H9 (cell line): ENCODE results near the gene IL10. TPM values are rescaled to one million over a fixed set of nuclear protein-coding genes. Genes with fewer than 3 reads are reported as not detected.

Source experiments
- DNase-seq: peaks from one replicate; pipeline ENCODE4 v3.0.0-alpha.2; 2017
- H2AFZ ChIP-seq: one replicate; pipeline ENCODE4 v1.6.1; 2013; ENCODE audit warnings: mild to moderate bottlenecking, low read length, control low read depth, moderate library complexity
- H2AK5ac ChIP-seq: 2 replicates; pipeline ENCODE4 v1.6.1; 2013; ENCODE audit warnings: low read length, control low read depth, mixed read lengths; ENCODE audit not compliant: insufficient read length
- H2BK120ac ChIP-seq: one replicate; pipeline ENCODE4 v1.6.1; 2013; ENCODE audit warnings: low read depth, mild to moderate bottlenecking, low read length, control low read depth, inconsistent platforms; ENCODE audit not compliant: poor library complexity, severe bottlenecking
- H2BK12ac ChIP-seq: 2 replicates; pipeline ENCODE4 v1.6.1; 2013; ENCODE audit warnings: low read length, control low read depth, mixed read lengths, low read depth; ENCODE audit not compliant: insufficient read length
- H2BK15ac ChIP-seq: 2 replicates; pipeline ENCODE4 v1.6.1; 2013; ENCODE audit warnings: low read depth, low read length, control low read depth
- H2BK20ac ChIP-seq: one replicate; pipeline ENCODE4 v1.6.1; 2013; ENCODE audit warnings: low read depth, mild to moderate bottlenecking, low read length, control low read depth, inconsistent platforms; ENCODE audit not compliant: poor library complexity, severe bottlenecking
- H2BK5ac ChIP-seq: 2 replicates; pipeline ENCODE4 v1.6.1; 2013; ENCODE audit warnings: low read length, control low read depth, mixed read lengths; ENCODE audit not compliant: insufficient read length
- H3K14ac ChIP-seq: 2 replicates; pipeline ENCODE4 v1.6.1; 2013; ENCODE audit warnings: low read length, control low read depth; ENCODE audit not compliant: insufficient read depth
- H3K18ac ChIP-seq: 2 replicates; pipeline ENCODE4 v1.6.1; 2013; ENCODE audit warnings: low read depth, mild to moderate bottlenecking, mixed read lengths, low read length, control low read depth; ENCODE audit not compliant: insufficient read length
- H3K23ac ChIP-seq: 2 replicates; pipeline ENCODE4 v1.6.1; 2013; ENCODE audit warnings: low read length, control low read depth, mixed read lengths, low read depth; ENCODE audit not compliant: insufficient read length
- H3K23me2 ChIP-seq: 2 replicates; pipeline ENCODE4 v1.6.1; 2013; ENCODE audit warnings: low read depth, mild to moderate bottlenecking, mixed read lengths, low read length, control low read depth; ENCODE audit not compliant: insufficient read length, poor library complexity, severe bottlenecking
- H3K27ac ChIP-seq: 2 replicates; pipeline ENCODE4 v1.5.1; 2013; ENCODE audit warnings: low read length, control low read depth, mixed read lengths, low read depth; ENCODE audit not compliant: insufficient read length
- H3K27me3 ChIP-seq: 2 replicates; pipeline ENCODE4 v1.6.1; 2013; ENCODE audit warnings: low read length, control low read depth, inconsistent platforms; ENCODE audit not compliant: insufficient read depth
- H3K4ac ChIP-seq: 2 replicates; pipeline ENCODE4 v1.6.1; 2013; ENCODE audit warnings: low read depth, mild to moderate bottlenecking, control low read depth, inconsistent platforms, low read length, moderate library complexity
- H3K4me1 ChIP-seq: 2 replicates; pipeline ENCODE4 v1.6.1; 2013; ENCODE audit warnings: low read length, control low read depth, inconsistent platforms; ENCODE audit not compliant: insufficient read depth
- H3K4me2 ChIP-seq: 2 replicates; pipeline ENCODE4 v1.6.1; 2013; ENCODE audit warnings: low read length, control low read depth, mixed read lengths; ENCODE audit not compliant: insufficient read length, insufficient read depth
- H3K56ac ChIP-seq: 2 replicates; pipeline ENCODE4 v1.6.1; 2013; ENCODE audit warnings: low read depth, mild to moderate bottlenecking, mixed read lengths, low read length, control low read depth; ENCODE audit not compliant: insufficient read length
- H3K79me1 ChIP-seq: 2 replicates; pipeline ENCODE4 v1.6.1; 2013; ENCODE audit warnings: low read depth, mild to moderate bottlenecking, moderate library complexity, low read length, control low read depth, inconsistent platforms; ENCODE audit not compliant: insufficient read depth, poor library complexity, severe bottlenecking
- H3K79me2 ChIP-seq: 2 replicates; pipeline ENCODE4 v1.6.1; 2013; ENCODE audit warnings: low read length, control low read depth, inconsistent platforms; ENCODE audit not compliant: insufficient read depth
- H3K9ac ChIP-seq: 2 replicates; pipeline ENCODE4 v1.6.1; 2013; ENCODE audit warnings: low read length, control low read depth, mixed read lengths; ENCODE audit not compliant: insufficient read length; ENCODE audit errors: extremely low read depth
- H3K9me3 ChIP-seq: one replicate; pipeline ENCODE4 v1.6.1; 2013; ENCODE audit warnings: low read depth, low read length, inconsistent platforms; ENCODE audit not compliant: control insufficient read depth
- H3T11ph ChIP-seq: one replicate; pipeline ENCODE4 v1.6.1; 2013; ENCODE audit warnings: mild to moderate bottlenecking, low read length, control low read depth, inconsistent platforms
- H4K20me1 ChIP-seq: one replicate; pipeline ENCODE4 v1.6.1; 2013; ENCODE audit not compliant: control insufficient read depth, insufficient read length, insufficient read depth
- H4K5ac ChIP-seq: 2 replicates; pipeline ENCODE4 v1.6.1; 2013; ENCODE audit warnings: low read depth, mild to moderate bottlenecking, mixed read lengths, low read length, control low read depth; ENCODE audit not compliant: insufficient read length
- H4K8ac ChIP-seq: replicated peaks from 2 replicates; pipeline ENCODE4 v1.6.1; 2013; ENCODE audit warnings: low read length, control low read depth, mixed read lengths, low read depth; ENCODE audit not compliant: insufficient read length
- H4K91ac ChIP-seq: 2 replicates; pipeline ENCODE4 v1.6.1; 2013; ENCODE audit warnings: low read depth, mild to moderate bottlenecking, moderate library complexity, mixed read lengths, low read length, control low read depth; ENCODE audit not compliant: insufficient read length
- H3K27ac Mint-ChIP-seq, 3 experiments: 2 replicates in 2 of 3; 3 replicates in 1 of 3; pipeline ENCODE4 v1.8.0; 2020 to 2021; ENCODE audit warnings: mixed read lengths in 3 of 3, mild to moderate bottlenecking in 1 of 3, moderate library complexity in 1 of 3
- H3K27me3 Mint-ChIP-seq: 2 replicates; pipeline ENCODE4 v1.8.0; 2021; ENCODE audit warnings: low read depth, mild to moderate bottlenecking, moderate library complexity, mixed read lengths
- H3K36me3 Mint-ChIP-seq, 3 experiments: 2 replicates in 2 of 3; 3 replicates in 1 of 3; pipeline ENCODE4 v1.8.0; 2020 to 2021; ENCODE audit warnings: low read depth in 3 of 3, mixed read lengths in 3 of 3; ENCODE audit not compliant: insufficient read depth in 1 of 3
- H3K4me1 Mint-ChIP-seq, 2 experiments: 2 replicates each; pipeline ENCODE4 v1.8.0; 2020; ENCODE audit warnings: mixed read lengths in 2 of 2
- H3K4me3 Mint-ChIP-seq, 2 experiments: 2 replicates in 1 of 2; 3 replicates in 1 of 2; pipeline ENCODE4 v1.8.0; 2020 to 2021; ENCODE audit warnings: mild to moderate bottlenecking in 2 of 2, mixed read lengths in 2 of 2, moderate library complexity in 1 of 2
- H3K9me3 Mint-ChIP-seq, 2 experiments: 2 replicates in 1 of 2; 3 replicates in 1 of 2; pipeline ENCODE4 v1.8.0; 2020; ENCODE audit warnings: mild to moderate bottlenecking in 2 of 2, mixed read lengths in 2 of 2, moderate library complexity in 1 of 2
- CTCF ChIP-seq: fragments of 200-600 bp; sonication (generic); conservative IDR thresholded peaks from 3 replicates; pipeline ENCODE4 v1.8.0; 2021; ENCODE audit warnings: antibody characterized with exemption, mild to moderate bottlenecking
- WGBS: extraction: QIAGEN DNeasy Blood & Tissue Kit; methylation state at CpG from one replicate; pipeline ENCODE4 v1.1.7; 2013; ENCODE audit warnings: missing lambda C conversion rate, low lambda C conversion rate, mixed read lengths; ENCODE audit not compliant: insufficient read length; ENCODE audit errors: extremely low coverage; 5-methylcytosine and 5-hydroxymethylcytosine counted together
- total RNA-seq: library from RNA; stranded (reverse); gene quantifications from 2 replicates; pipeline ENCODE4 v1.2.1, GENCODE V29; 2021

The IL10 gene
- total RNA-seq, 1 experiment from 2014 or later: not detected

GRCh38 chr1:206728697-206728987, 43.7 kb downstream of the IL10 start:
- Histone ChIP-seq H3K23ac (no peak overlapping the region), H3K4ac (no peak overlapping the region), H3K27ac (no peak overlapping the region), H2AFZ (no peak overlapping the region), H2BK12ac (no peak overlapping the region), H2BK15ac (no peak overlapping the region), H4K91ac (no peak overlapping the region), H4K20me1 (no peaks in the 10 kb centered on the region), H3K23me2 (no peaks in the 10 kb centered on the region), H3K4me1 (no peaks in the 10 kb centered on the region; the same call in 1 of the 2 replicates), H3K14ac (no peak overlapping the region), H3K9ac (no peak overlapping the region), H3K27me3 (no peaks in the 10 kb centered on the region), H3K4me2 (no peak overlapping the region), H2BK120ac (no peak overlapping the region), H3K56ac (no peak overlapping the region), H3K9me3 (no peaks in the 10 kb centered on the region), H2BK20ac (no peak overlapping the region), H3K79me2 (no peaks in the 10 kb centered on the region), H2AK5ac (no peak overlapping the region), H4K8ac (no peak overlapping the region), H2BK5ac (no peak overlapping the region), H3K18ac (no peak overlapping the region), H3T11ph (no peak overlapping the region), H4K5ac (no peak overlapping the region), H3K79me1 (no peaks in the 10 kb centered on the region)
- H3K36me3 Mint-ChIP-seq: peaks cover 4 to 34% (median 34%) of the 10 kb centered on the region in 3 experiments; a peak in 6 of 7 replicates
- no CpG with 5 or more reads among the region's 9 CpGs for WGBS
- H3K9me3 Mint-ChIP-seq: no peaks in the 10 kb centered on the region
- TF ChIP-seq CTCF: no peak
- H3K27me3 Mint-ChIP-seq: no peaks in the 10 kb centered on the region; the same call in 1 of the 2 replicates
- H3K27ac Mint-ChIP-seq: peak overlapping the region in 1 of 3 experiments; percentile 83; a peak in 1 of 7 replicates
- H3K4me3 Mint-ChIP-seq: no peak overlapping the region
- DNase-seq: no peak
- peaks cover 18 to 23% of the 10 kb centered on the region in 2 experiments for H3K4me1 Mint-ChIP-seq
